IMR-90 (cell line): ENCODE measurements around the gene P2RY10.

Experiments
- BHLHE40 ChIP-seq: fragments of 150-350 bp; IDR thresholded peaks from 2 replicates; pipeline ENCODE4 v1.6.1; 2016; ENCODE audit warnings: mild to moderate bottlenecking, low read depth, low read length
- CEBPB ChIP-seq: IDR thresholded peaks from 2 replicates; pipeline ENCODE4 v1.6.1; 2012; ENCODE audit warnings: low read depth, low read length, improper control_type of control experiment
- CHD1 ChIP-seq: IDR thresholded peaks from 2 replicates; pipeline ENCODE4 v1.6.1; 2012; ENCODE audit warnings: low read depth, low read length, improper control_type of control experiment
- CTCF ChIP-seq: conservative IDR thresholded peaks from 2 replicates; pipeline ENCODE4 v1.5.1; 2012; ENCODE audit warnings: mild to moderate bottlenecking, low read depth, low read length, improper control_type of control experiment
- MAZ ChIP-seq: IDR thresholded peaks from 2 replicates; pipeline ENCODE4 v1.6.1; 2012; ENCODE audit warnings: low read depth, mild to moderate bottlenecking, low read length, improper control_type of control experiment, moderate library complexity, borderline replicate concordance
- MXI1 ChIP-seq: IDR thresholded peaks from 2 replicates; pipeline ENCODE4 v1.6.1; 2012; ENCODE audit warnings: low read depth, mild to moderate bottlenecking, low read length, moderate library complexity, borderline replicate concordance
- NFE2L2 ChIP-seq: fragments of 150-350 bp; IDR thresholded peaks from 2 replicates; pipeline ENCODE4 v1.6.1; 2016; ENCODE audit warnings: low read depth, mild to moderate bottlenecking, low read length
- POLR2A ChIP-seq: IDR thresholded peaks from 2 replicates; pipeline ENCODE4 v1.6.1; 2012; ENCODE audit warnings: mild to moderate bottlenecking, low read depth, low read length
- RAD21 ChIP-seq: IDR thresholded peaks from 2 replicates; pipeline ENCODE4 v1.6.1; 2012; ENCODE audit warnings: low read length, improper control_type of control experiment
- RFX5 ChIP-seq: IDR thresholded peaks from 2 replicates; pipeline ENCODE4 v1.8.0; 2012; ENCODE audit warnings: low read depth, mild to moderate bottlenecking, low read length, moderate library complexity
- SMC3 ChIP-seq: fragments of 150-350 bp; IDR thresholded peaks from 2 replicates; pipeline ENCODE4 v1.6.1; 2016; ENCODE audit warnings: low read depth, mild to moderate bottlenecking, antibody characterized with exemption, low read length, moderate library complexity
- USF2 ChIP-seq: fragments of 150-350 bp; IDR thresholded peaks from 2 replicates; pipeline ENCODE4 v1.6.1; 2017; ENCODE audit warnings: mild to moderate bottlenecking, antibody characterized with exemption, low read length, low read depth

GRCh38 chrX:78979789-78980464, 34.7 kb downstream of the P2RY10 start:
- no peak for TF ChIP-seq USF2
- no peak for TF ChIP-seq RAD21
- TF ChIP-seq CTCF = no peak
- TF ChIP-seq SMC3 = no peak
- TF ChIP-seq POLR2A = no peak
- no peak for TF ChIP-seq BHLHE40
- no peak for TF ChIP-seq CHD1
- no peak for TF ChIP-seq NFE2L2
- TF ChIP-seq CEBPB = no peak
- no peak for TF ChIP-seq RFX5
- TF ChIP-seq MAZ = no peak
- TF ChIP-seq MXI1 = no peak
